H1 (cell line): Measurements from ENCODE around the gene C15orf61. TPM values are rescaled to one million over a fixed set of nuclear protein-coding genes. Genes with fewer than 3 reads are reported as not detected.
A peak's percentile ranks its signal among the peaks of the same experiment; 100 is the strongest.

Experiments
- CTCF ChIA-PET: fragments of 300-600 bp; sonication (Branson Sonifier 250); formaldehyde crosslinking; loops from one replicate; lab custom pipeline; 2021; ENCODE audit not compliant: partially characterized antibody; lab: Charles Lee
- POLR2A ChIA-PET: fragments of 300-600 bp; sonication (Branson Sonifier 250); formaldehyde crosslinking; loops from one replicate; lab custom pipeline; 2021; ENCODE audit warnings: inconsistent platforms; ENCODE audit not compliant: partially characterized antibody; lab: Charles Lee
- DNase-seq, 2 experiments: peaks; one replicate each; pipeline versions ENCODE4 v3.0.0 to v3.0.0-alpha.2; 2010 to 2022; ENCODE audit warnings: low spot score in 2 of 2, low read depth in 1 of 2, mixed read lengths in 1 of 2
- FAIRE-seq: peaks from 2 replicates; lab custom pipeline; 2011; peaks lifted over from hg19 to GRCh38; lab: Jason Lieb, UNC
- H2AFZ ChIP-seq: 2 replicates; pipeline ENCODE4 v1.8.1; 2012; ENCODE audit warnings: low read length, inconsistent platforms
- H2AK5ac ChIP-seq: 2 replicates; pipeline ENCODE4 v1.6.1; 2013; ENCODE audit warnings: low read depth, low read length
- H2BK120ac ChIP-seq: replicated peaks from 2 replicates; pipeline ENCODE3; 2013; ENCODE audit warnings: low read depth, low read length, inconsistent platforms
- H2BK12ac ChIP-seq: 2 replicates; pipeline ENCODE4 v1.6.1; 2013; ENCODE audit warnings: low read depth, low read length
- H2BK15ac ChIP-seq: 2 replicates; pipeline ENCODE4 v1.6.1; 2013; ENCODE audit warnings: low read length
- H2BK20ac ChIP-seq: 2 replicates; pipeline ENCODE4 v1.6.1; 2013; ENCODE audit warnings: low read length
- H2BK5ac ChIP-seq: 2 replicates; pipeline ENCODE4 v1.6.1; 2013; ENCODE audit warnings: low read depth, low read length
- H3K14ac ChIP-seq: 2 replicates; pipeline ENCODE4 v1.6.1; 2013; ENCODE audit warnings: inconsistent platforms; ENCODE audit not compliant: insufficient read length
- H3K18ac ChIP-seq: 2 replicates; pipeline ENCODE4 v1.6.1; 2013; ENCODE audit warnings: low read length; ENCODE audit errors: extremely low read depth
- H3K23ac ChIP-seq: 2 replicates; pipeline ENCODE4 v1.6.1; 2013; ENCODE audit warnings: inconsistent platforms; ENCODE audit not compliant: insufficient read length
- H3K23me2 ChIP-seq: 2 replicates; pipeline ENCODE4 v1.6.1; 2013; ENCODE audit warnings: low read depth, low read length
- H3K27ac ChIP-seq: 2 replicates; pipeline ENCODE4 v1.6.1; 2011; ENCODE audit warnings: low read depth, low read length, inconsistent platforms
- H3K27me3 ChIP-seq, 4 experiments: replicated peaks in 1 of 4; 1 replicate in 1 of 4; 2 replicates in 3 of 4; pipeline versions ENCODE4 v1.6.1 to v1.8.1; 2011 to 2013; ENCODE audit warnings: low read length in 3 of 4, mild to moderate bottlenecking in 3 of 4, inconsistent platforms in 2 of 4, mixed read lengths in 2 of 4, moderate library complexity in 1 of 4; ENCODE audit not compliant: control insufficient read depth in 3 of 4, insufficient read depth in 3 of 4; ENCODE audit errors: extremely low read depth in 1 of 4
- H3K36me3 ChIP-seq, 4 experiments: 2 replicates each; pipeline versions ENCODE4 v1.6.1 to v1.8.1; 2011 to 2013; ENCODE audit warnings: mild to moderate bottlenecking in 4 of 4, low read length in 3 of 4, moderate library complexity in 2 of 4, control low read depth in 1 of 4, inconsistent platforms in 1 of 4; ENCODE audit not compliant: insufficient read depth in 4 of 4, control insufficient read depth in 2 of 4
- H3K4ac ChIP-seq: replicated peaks from 2 replicates; pipeline ENCODE3; 2013; ENCODE audit warnings: low read length, low read depth, mixed read lengths, inconsistent platforms; ENCODE audit not compliant: insufficient read length
- H3K4me1 ChIP-seq, 4 experiments: replicated peaks in 1 of 4; 1 replicate in 1 of 4; 2 replicates in 3 of 4; pipeline versions ENCODE4 v1.6.1 to v1.8.1; 2011 to 2013; ENCODE audit warnings: low read length in 3 of 4, inconsistent platforms in 2 of 4, mixed read lengths in 1 of 4; ENCODE audit not compliant: insufficient read depth in 4 of 4, control insufficient read depth in 3 of 4
- H3K4me2 ChIP-seq, 2 experiments: 2 replicates each; pipeline versions ENCODE4 v1.6.1 to v1.8.1; 2011 to 2013; ENCODE audit warnings: low read depth in 2 of 2, low read length in 2 of 2, control low read depth in 1 of 2, inconsistent platforms in 1 of 2, mild to moderate bottlenecking in 1 of 2; ENCODE audit not compliant: insufficient read depth in 1 of 2
- H3K4me3 ChIP-seq, 4 experiments: fragments of 200-600, 300-600 bp in 1 of 4; sonication (generic), shearing (Covaris generic), sonication (Bioruptor Twin) in 1 of 4; 2 replicates each; pipeline versions ENCODE4 v1.5.1 to v1.8.1; 2011 to 2016; ENCODE audit warnings: low read length in 4 of 4, low read depth in 3 of 4, control low read depth in 2 of 4, inconsistent platforms in 2 of 4, mild to moderate bottlenecking in 2 of 4, mixed read lengths in 1 of 4, moderate library complexity in 1 of 4; ENCODE audit not compliant: insufficient read depth in 2 of 4; ENCODE audit errors: extremely low read depth in 1 of 4
- H3K56ac ChIP-seq: replicated peaks from 2 replicates; pipeline ENCODE3; 2013; ENCODE audit warnings: low read depth, mild to moderate bottlenecking, mixed read lengths, low read length, inconsistent platforms; ENCODE audit not compliant: insufficient read length
- H3K79me1 ChIP-seq: 2 replicates; pipeline ENCODE4 v1.6.1; 2013; ENCODE audit warnings: low read depth, low read length, control low read depth
- H3K79me2 ChIP-seq, 2 experiments: 2 replicates each; pipeline versions ENCODE4 v1.6.1 to v1.8.1; 2012 to 2013; ENCODE audit warnings: low read length in 2 of 2, mild to moderate bottlenecking in 2 of 2, inconsistent platforms in 1 of 2; ENCODE audit not compliant: insufficient read depth in 2 of 2, control insufficient read depth in 1 of 2
- H3K9ac ChIP-seq, 4 experiments: replicated peaks in 1 of 4; 1 replicate in 1 of 4; 2 replicates in 3 of 4; pipeline versions ENCODE4 v1.6.1 to v1.8.1; 2011 to 2013; ENCODE audit warnings: low read depth in 3 of 4, low read length in 3 of 4, control low read depth in 2 of 4, mild to moderate bottlenecking in 2 of 4, moderate library complexity in 2 of 4, inconsistent platforms in 1 of 4; ENCODE audit errors: extremely low read depth in 1 of 4
- H3K9me3 ChIP-seq, 2 experiments: 2 replicates each; pipeline versions ENCODE4 v1.6.1 to v1.8.1; 2012 to 2013; ENCODE audit warnings: mild to moderate bottlenecking in 2 of 2, moderate library complexity in 2 of 2, control low read depth in 1 of 2, inconsistent platforms in 1 of 2, low read depth in 1 of 2, low read length in 1 of 2, mixed read lengths in 1 of 2; ENCODE audit not compliant: insufficient read depth in 2 of 2
- H4K20me1 ChIP-seq, 2 experiments: replicated peaks in 1 of 2; 2 replicates each; pipeline versions ENCODE3 to v1.8.1; 2011 to 2013; ENCODE audit warnings: inconsistent platforms in 2 of 2, low read length in 2 of 2, mild to moderate bottlenecking in 1 of 2; ENCODE audit not compliant: insufficient read depth in 2 of 2, control insufficient read depth in 1 of 2
- H4K5ac ChIP-seq: 2 replicates; pipeline ENCODE4 v1.6.1; 2013; ENCODE audit warnings: low read length, low read depth, mixed read lengths, inconsistent platforms; ENCODE audit not compliant: insufficient read length
- H4K8ac ChIP-seq: 2 replicates; pipeline ENCODE4 v1.8.0; 2013; ENCODE audit warnings: mild to moderate bottlenecking, moderate library complexity, low read length, inconsistent platforms; ENCODE audit not compliant: insufficient read depth; ENCODE audit errors: extremely low read depth
- H4K91ac ChIP-seq: replicated peaks from 2 replicates; pipeline ENCODE3; 2013; ENCODE audit warnings: low read length, mixed read lengths, inconsistent platforms; ENCODE audit not compliant: insufficient read length
- BCL11A ChIP-seq, 2 experiments: IDR thresholded peaks; one replicate each; pipeline ENCODE4 v1.6.1; 2011; ENCODE audit warnings: low read depth in 2 of 2, low read length in 2 of 2, mild to moderate bottlenecking in 2 of 2
- CTCF ChIP-seq, 3 experiments: IDR thresholded peaks; 1 replicate in 2 of 3; 2 replicates in 1 of 3; pipeline versions ENCODE4 v1.5.1 to v1.6.1; 2011; ENCODE audit warnings: low read length in 3 of 3, mild to moderate bottlenecking in 3 of 3, inconsistent platforms in 2 of 3, low read depth in 1 of 3, moderate library complexity in 1 of 3; ENCODE audit not compliant: insufficient read depth in 1 of 3; ENCODE audit errors: control extremely low read depth in 1 of 3
- NRF1 ChIP-seq: IDR thresholded peaks from 2 replicates; pipeline ENCODE4 v1.6.1; 2011; ENCODE audit warnings: mild to moderate bottlenecking, low read depth, low read length, improper control_type of control experiment
- TBP ChIP-seq: IDR thresholded peaks from 2 replicates; pipeline ENCODE4 v1.6.1; 2011; ENCODE audit warnings: low read depth, low read length, improper control_type of control experiment
- TEAD4 ChIP-seq: IDR thresholded peaks from 2 replicates; pipeline ENCODE4 v1.6.1; 2012; ENCODE audit warnings: low read depth, low read length, inconsistent platforms, mixed read lengths
- WGBS, 2 experiments: shearing (Covaris generic) in 1 of 2; methylation state at CpG; one replicate each; pipeline versions ENCODE4 v1.1.6 to v1.1.7; 2013 to 2015; ENCODE audit warnings: low lambda C conversion rate in 2 of 2, mixed read lengths in 2 of 2, inconsistent platforms in 1 of 2, low coverage in 1 of 2, missing lambda C conversion rate in 1 of 2; ENCODE audit not compliant: insufficient replicate concordance in 2 of 2, insufficient coverage in 1 of 2, insufficient read length in 1 of 2; ENCODE audit errors: extremely low coverage in 1 of 2, missing lambda C conversion rate in 1 of 2; 5-methylcytosine and 5-hydroxymethylcytosine counted together
- long read RNA-seq, 2 experiments: library from RNA in 1 of 2; library from capped mRNA in 1 of 2; stranded (forward); transcript quantifications; one replicate each; pipeline ENCODE4 v2.0.0, GENCODE V29; 2021; ENCODE audit warnings: inconsistent platforms in 1 of 2
- polyA minus RNA-seq, 3 experiments: library from RNA; depleted of rRNA, polyadenylated mRNA; stranded (reverse); fragments of >200 nt; gene quantifications; 1 replicate in 2 of 3; 2 replicates in 1 of 3; pipeline ENCODE4 v1.2.3, GENCODE V29; 2011
- polyA plus RNA-seq, 7 experiments: library from polyadenylated mRNA; depleted of rRNA in 3 of 7; stranded (reverse) in 5 of 7; unstranded in 2 of 7; fragments of >200 nt in 5 of 7; fragments of 200-250 nt in 2 of 7; gene quantifications; 1 replicate in 5 of 7; 2 replicates in 1 of 7; 4 replicates in 1 of 7; pipeline versions ENCODE4 v1.2.1 to v1.2.3, GENCODE V29; 2011 to 2013; ENCODE audit warnings: missing spikeins in 2 of 7, mixed read lengths in 2 of 7
- total RNA-seq: library from RNA; stranded (reverse); fragmentation: NEBNext Ultra II Directional; extraction: Animal tissue kit (Norgen Biotek cat#: 25700); gene quantifications from 2 replicates; pipeline ENCODE4 v1.2.1, GENCODE V29; 2021

C15orf61 gene
- 2.0 and 3.0 TPM in 2 replicates for total RNA-seq
- 1.7 and 2.1 TPM in 2 replicates for polyA plus RNA-seq (2011; rRNA removed)
- polyA plus RNA-seq (2011; cell fraction: cytosol; rRNA removed), result 1.2 TPM
- polyA plus RNA-seq (2011; cell fraction: nucleus; rRNA removed), result 1.3 TPM
- 0.88 to 1.8 TPM (median 1.0 TPM) in 4 replicates for polyA plus RNA-seq (2012, experiment 1 of 2)
- 0.46 TPM for polyA plus RNA-seq (2012, experiment 2 of 2)
- 1.8 TPM for polyA plus RNA-seq (2013, experiment 1 of 2)
- 2.7 TPM for polyA plus RNA-seq (2013, experiment 2 of 2)
- 1.1 and 2.0 TPM in 2 replicates for polyA minus RNA-seq (2011; rRNA and poly(A)+ RNA removed)
- polyA minus RNA-seq (2011; cell fraction: cytosol; rRNA and poly(A)+ RNA removed), result 0.37 TPM
- 3.9 TPM for polyA minus RNA-seq (2011; cell fraction: nucleus; rRNA and poly(A)+ RNA removed)
- long read RNA-seq, experiment 1, full-length matches to known transcripts, result 12 of 12 reads
- long read RNA-seq, experiment 1, partial matches to known transcripts, result 0 of 12 reads
- long read RNA-seq, experiment 1, other reads (novel, unspliced or antisense), result 0 of 12 reads
- long read RNA-seq, experiment 2, result 0 reads

- ChIA-PET CTCF (interaction anchor here (1.2 to 1.4 kb wide), 3 partner anchors 19 to 93 kb away, joined by 3 to 4 read pairs (median 3); no protein-coding TSS in a partner anchor), POLR2A (interaction anchor here (0.7 to 2.6 kb wide), 9 partner anchors 17 to 240 kb away, joined by 3 to 8 read pairs (median 3); partner anchors contain the start of gene MAP2K5)
- Histone ChIP-seq H3K79me1 (no peaks in the 10 kb centered on the region), H3K56ac (peak within 1 kb of the TSS; percentile 64), H3K23me2 (peaks cover 15% of the 10 kb centered on the region; the same call in 1 of the 2 replicates), H3K27me3 (peaks cover 0 to 7% (median 4%) of the 10 kb centered on the region in 4 experiments; a peak in 2 of 7 replicates), H3K79me2 (no peaks in the 10 kb centered on the region), H2AFZ (peak within 1 kb of the TSS; percentile 93; the same call in 1 of the 2 replicates), H3K9me3 (no peaks in the 10 kb centered on the region), H3K14ac (no peak within 1 kb of the TSS), H2BK5ac (peak within 1 kb of the TSS; percentile 92; the same call in 1 of the 2 replicates), H3K23ac (no peak within 1 kb of the TSS), H4K20me1 (no peaks in the 10 kb centered on the region), H2BK120ac (peak within 1 kb of the TSS; percentile 79), H4K5ac (peak within 1 kb of the TSS; percentile 75), H2BK20ac (peak within 1 kb of the TSS; percentile 61; the same call in 1 of the 2 replicates), H3K4me1 (peaks cover 0 to 10% (median 1%) of the 10 kb centered on the region in 4 experiments; a peak in 4 of 7 replicates), H3K36me3 (no peaks in the 10 kb centered on the region), H2AK5ac (no peak within 1 kb of the TSS), H2BK12ac (peak within 1 kb of the TSS; percentile 86; the same call in 1 of the 2 replicates), H3K9ac (peak within 1 kb of the TSS; percentile 44 to 85 (median 68); a peak in 6 of 7 replicates), H3K4me2 (peak within 1 kb of the TSS; percentile 64 to 97), H3K18ac (peak within 1 kb of the TSS; percentile 89), H3K4me3 (peak within 1 kb of the TSS; percentile 40 to 71 (median 51)), H4K91ac (peak within 1 kb of the TSS; percentile 90), H2BK15ac (peak within 1 kb of the TSS; percentile 99), H3K27ac (no peak within 1 kb of the TSS), H3K4ac (peak within 1 kb of the TSS; percentile 65), H4K8ac (peak within 1 kb of the TSS; percentile 96)
- DNase-seq (peak in 1 of 2 experiments; percentile 81), FAIRE-seq (no peak)
- 0% methylated on average over 86 of the region's 94 CpGs; no CpG with 5 or more reads in 1 of the 2 experiments for WGBS, 2 experiments
- TF ChIP-seq CTCF (IDR thresholded peaks at IDR 0.05; ENCODE audit: control extremely low read depth in 1 of 3, insufficient read depth in 1 of 3, low read depth in 1 of 3, low read length in 3 of 3) (no peak), TEAD4 (0 out of 2 replicates have a peak, but pooled peaks have one; percentile 12), TBP (0 out of 2 replicates have a peak, but pooled peaks have one; percentile 29), BCL11A (IDR thresholded peaks at IDR 0.05; ENCODE audit: low read depth in 2 of 2, low read length in 2 of 2) (no peak), NRF1 (peak; percentile 41)
These were observed at the start of gene C15orf61 for GRCh38 chr15:67521029-67521782. C15orf61 (plus strand) TSS chr15:67521131; CDS start chr15:67521249, 118 bp downstream.
